Activated CD8-positive, alpha-beta memory T cell treated with anti-CD3 and anti-CD28 coated beads for 36 hours (primary cell): ENCODE results near the gene MDM2. TPM values are rescaled to one million over a fixed set of nuclear protein-coding genes. Genes with fewer than 3 reads are reported as not detected.

ENCODE experiments used
- total RNA-seq, 2 experiments: library from RNA; stranded (reverse); gene quantifications; one replicate each; pipeline ENCODE4 v1.2.3, GENCODE V29; 2021

Gene MDM2
- total RNA-seq, 2 experiments from 2014 or later = 176 to 196 TPM

Other genes starting within 250 kb of the MDM2 start
- 100 to 1,000 TPM; 278 to 289 TPM for gene RAP1B, start 197.3 kb upstream of the MDM2 start, total RNA-seq
- 100 to 1,000 TPM; 149 to 151 TPM for gene NUP107, start 121.2 kb upstream of the MDM2 start, total RNA-seq
- gene SLC35E3, start 62.0 kb upstream of the MDM2 start, total RNA-seq = 1 to 10 TPM; 5.6 to 6.0 TPM
- 1 to 10 TPM; 1.8 to 2.7 TPM for gene CPM, start 125.0 kb downstream of the MDM2 start, total RNA-seq